GM12892 (cell line): Measurements from ENCODE around the gene BCAS4.

Experiments used
- POLR2A ChIP-seq: IDR thresholded peaks from 2 replicates; pipeline ENCODE4 v1.6.1; 2011; ENCODE audit warnings: low read depth, low read length, control low read depth
- POLR2AphosphoS5 ChIP-seq: IDR thresholded peaks from 2 replicates; pipeline ENCODE4 v1.6.1; 2011; ENCODE audit warnings: low read depth, low read length, control low read depth
- TAF1 ChIP-seq: IDR thresholded peaks from 2 replicates; pipeline ENCODE4 v1.6.1; 2011; ENCODE audit warnings: low read depth, mild to moderate bottlenecking, control low read depth, low read length, borderline replicate concordance

DNA sequence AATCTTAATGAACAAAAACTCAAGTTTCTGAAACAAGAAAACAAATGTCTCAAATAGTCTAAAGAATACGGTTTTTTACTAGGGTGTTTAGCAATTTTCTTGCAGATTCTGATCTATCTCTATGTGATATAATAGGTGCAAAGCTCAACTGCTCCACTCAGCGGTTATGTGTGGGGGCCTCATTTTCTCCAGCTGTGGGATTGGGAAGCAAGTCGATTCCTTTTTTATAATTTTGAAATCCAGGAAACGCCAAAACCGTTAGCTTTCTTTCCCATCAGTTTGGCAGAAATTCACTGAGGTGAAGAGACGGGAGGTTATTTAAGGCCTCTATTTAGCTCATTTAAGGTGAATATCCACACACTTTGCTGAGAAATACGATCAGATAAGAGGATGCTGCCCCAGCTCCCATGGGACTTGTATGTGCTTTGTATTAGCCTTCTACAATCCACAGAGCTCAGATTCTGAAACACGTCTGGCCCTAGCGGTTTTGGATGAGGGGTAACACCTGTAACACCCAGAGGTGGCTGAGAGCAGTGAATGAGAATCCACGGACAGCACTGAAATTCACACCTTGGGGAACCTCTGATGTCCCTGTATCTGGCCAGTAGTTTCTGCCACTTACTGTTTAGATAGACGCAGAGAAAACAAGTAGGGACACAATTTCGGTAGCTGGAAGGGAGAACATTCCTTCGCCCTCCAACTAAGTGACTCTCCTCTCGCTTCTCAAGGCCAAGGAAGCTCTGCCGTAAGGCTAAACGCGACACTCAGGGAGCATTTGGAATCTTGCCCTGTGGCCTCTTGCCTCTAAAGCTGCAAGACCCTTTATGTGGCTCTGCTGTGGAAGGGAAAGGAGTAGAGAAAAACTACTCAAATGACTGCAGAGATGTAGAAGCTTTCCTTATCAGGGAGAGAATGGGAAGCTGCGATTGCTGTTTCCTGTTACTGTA is 6.5 kb upstream of the BCAS4 start:
- TF ChIP-seq POLR2A (no peak), POLR2AphosphoS5 (no peak), TAF1 (no peak)
